Stimulated activated naive CD4-positive, alpha-beta T cell treated with Interleukin-2 at 50 U/mL for 16 hours (primary cell): ENCODE data around the gene GABRB2.

Experiments
- DNase-seq: peaks from one replicate; lab custom pipeline; 2025; lab: John Stamatoyannopoulos, UW

GABRB2 gene

DNA sequence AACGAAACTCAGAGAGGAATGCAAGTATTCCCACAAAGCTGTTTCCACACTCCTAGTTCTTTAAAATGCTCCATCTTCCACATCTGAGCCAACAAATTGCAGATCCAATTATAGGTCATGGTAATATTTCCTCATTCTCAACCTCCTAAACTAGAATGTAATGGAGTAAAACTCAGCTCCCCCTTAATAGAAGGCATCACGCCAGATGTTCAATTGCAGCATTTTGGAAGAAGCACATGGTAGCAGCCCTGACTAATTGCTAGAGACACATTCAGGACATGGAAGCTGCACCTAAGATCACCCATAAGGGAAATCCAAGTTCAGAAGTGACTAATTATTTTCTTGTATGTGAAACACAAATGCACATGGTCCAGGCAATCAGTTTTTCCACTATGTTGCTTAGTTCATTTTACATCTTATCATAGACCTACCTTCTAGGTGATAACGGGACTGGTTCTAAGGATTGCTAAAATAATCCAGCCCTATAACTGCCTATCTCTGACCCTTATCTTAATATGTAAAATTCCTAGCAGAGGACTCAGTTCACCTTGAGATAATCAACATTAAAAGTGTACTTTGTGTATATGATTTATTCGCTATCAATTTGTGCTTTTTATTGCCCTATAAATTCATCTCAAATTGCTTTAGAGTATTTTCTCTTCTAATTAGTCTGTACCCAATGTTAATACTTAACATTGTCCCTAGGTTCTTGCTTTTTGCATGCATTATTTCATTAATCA, 75.1 kb downstream of the GABRB2 start:
- no peak for DNase-seq

DNA sequence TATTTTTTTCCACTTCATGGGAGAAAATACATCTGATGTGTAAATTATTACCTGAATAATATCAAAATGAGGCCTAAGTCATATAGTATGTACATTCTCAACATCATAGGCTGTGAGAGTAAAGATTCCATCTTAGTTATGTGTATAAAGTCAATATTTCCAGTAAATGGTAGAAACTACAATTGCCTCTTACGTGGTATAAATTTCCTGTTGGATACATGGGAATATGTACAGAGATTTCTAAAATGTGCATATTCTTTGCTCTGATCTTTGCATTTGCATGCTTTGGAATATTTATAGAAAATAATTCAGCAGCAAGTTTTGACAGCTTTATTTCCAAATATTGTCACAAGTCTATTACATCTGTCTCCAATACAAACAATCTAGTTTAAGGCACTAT, 78.8 kb downstream of the GABRB2 start:
- DNase-seq, result no peak

- DNase-seq, result no peak
Measured at GRCh38 chr5:161460741-161461140, 85.8 kb downstream of the GABRB2 start.

GRCh38 chr5:161446655-161447054, 99.9 kb downstream of the GABRB2 start:
- no peak for DNase-seq

GRCh38 chr5:161442471-161442870, 104.1 kb downstream of the GABRB2 start:
- no peak for DNase-seq

DNA sequence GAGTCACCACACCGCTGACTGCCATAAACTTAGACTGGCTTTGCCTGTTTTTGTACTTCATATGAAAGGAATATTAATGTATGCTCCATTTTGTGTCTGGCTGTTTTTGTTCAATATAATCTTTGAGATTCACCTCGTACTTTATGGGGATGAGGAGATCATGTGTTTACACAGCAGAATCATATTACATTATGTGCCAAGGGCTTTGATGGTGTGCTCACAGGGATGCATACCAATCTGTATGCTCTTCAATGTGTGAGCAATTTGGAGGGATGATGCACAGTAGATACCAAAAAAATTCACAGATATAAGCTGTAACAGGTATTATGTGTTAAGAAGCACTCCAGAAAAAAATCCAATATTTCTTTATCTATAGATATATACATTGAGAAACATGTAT, 113.7 kb downstream of the GABRB2 start:
- no peak for DNase-seq

DNA sequence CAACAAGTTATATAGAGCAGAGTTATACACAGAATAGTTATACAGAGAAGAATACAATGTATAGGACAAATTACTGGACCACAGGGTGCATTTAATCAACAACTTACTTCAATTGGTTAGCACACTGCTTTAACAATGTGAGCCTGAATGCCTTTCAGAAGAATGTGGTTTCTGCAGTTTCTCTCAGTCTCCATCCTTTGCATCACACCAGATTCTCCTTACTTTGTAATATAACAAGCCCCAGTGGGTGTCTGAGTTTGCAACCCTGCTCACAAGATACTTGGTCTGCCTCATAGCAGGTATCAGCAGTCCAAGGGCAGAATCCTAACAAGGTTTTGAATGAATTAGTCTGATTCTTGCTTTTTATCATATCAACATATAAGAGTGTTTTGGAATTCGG, 114.6 kb downstream of the GABRB2 start:
- no peak for DNase-seq

GRCh38 chr5:161421067-161421466, 125.5 kb downstream of the GABRB2 start:
- no peak for DNase-seq

GRCh38 chr5:161420521-161420920, 126.0 kb downstream of the GABRB2 start:
- DNase-seq, result no peak

DNA sequence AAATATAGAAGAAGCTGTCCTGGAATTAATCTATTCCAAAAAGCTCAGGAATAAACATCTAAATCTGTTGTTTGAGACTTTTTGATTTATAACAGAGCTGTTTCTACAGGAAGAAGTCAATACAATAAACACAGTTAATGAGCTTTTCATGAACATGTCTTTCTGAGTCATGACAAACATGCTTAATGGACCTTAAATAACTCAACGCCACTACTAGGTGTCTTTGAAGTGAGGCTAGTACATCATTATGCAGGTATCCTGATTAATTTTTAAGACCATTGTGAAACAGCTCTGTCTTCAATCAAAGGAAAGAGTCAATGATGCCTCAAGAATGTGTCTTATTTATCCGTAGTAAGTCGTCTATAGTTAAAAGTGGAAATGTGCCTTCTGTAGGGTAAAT, 131.6 kb downstream of the GABRB2 start:
- DNase-seq, result no peak

DNA sequence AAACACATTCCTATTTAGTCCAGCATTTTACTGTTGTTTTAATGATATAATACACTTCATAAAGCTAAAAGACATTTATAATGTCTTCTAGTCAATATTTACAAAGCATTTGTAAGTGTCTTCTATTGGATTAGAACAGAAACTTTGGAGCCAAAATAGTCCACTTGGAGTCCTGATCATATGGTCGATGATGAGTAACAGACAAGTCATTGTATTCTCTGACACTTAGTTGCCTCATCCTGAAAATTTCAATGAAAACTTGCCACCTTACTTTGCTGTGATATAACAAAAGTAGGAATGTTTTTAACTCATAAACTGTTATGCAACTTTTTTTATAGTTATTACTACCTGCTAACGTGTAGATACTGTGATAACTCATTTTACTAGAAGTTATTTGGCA, 132.5 kb downstream of the GABRB2 start:
- no peak for DNase-seq

DNA sequence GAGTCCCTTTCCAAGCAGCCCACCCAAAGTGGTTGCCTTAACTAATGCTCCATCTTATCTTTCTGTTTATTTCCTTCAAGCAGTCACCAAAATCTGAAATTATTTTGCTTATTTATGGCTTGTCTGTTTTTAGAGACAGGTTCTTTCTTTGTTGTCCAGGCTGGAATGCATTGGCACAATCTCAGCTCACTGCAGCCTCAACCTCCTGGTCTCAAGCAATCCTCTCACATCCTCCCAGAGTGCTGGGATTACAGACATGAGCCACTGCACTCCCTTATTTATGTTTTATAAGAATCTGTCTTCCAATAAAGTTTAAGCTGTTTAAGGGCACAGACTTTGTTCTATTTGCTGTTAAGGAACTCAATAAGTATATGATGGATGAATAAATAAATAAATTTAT, 133.7 kb downstream of the GABRB2 start:
- DNase-seq, result no peak

DNA sequence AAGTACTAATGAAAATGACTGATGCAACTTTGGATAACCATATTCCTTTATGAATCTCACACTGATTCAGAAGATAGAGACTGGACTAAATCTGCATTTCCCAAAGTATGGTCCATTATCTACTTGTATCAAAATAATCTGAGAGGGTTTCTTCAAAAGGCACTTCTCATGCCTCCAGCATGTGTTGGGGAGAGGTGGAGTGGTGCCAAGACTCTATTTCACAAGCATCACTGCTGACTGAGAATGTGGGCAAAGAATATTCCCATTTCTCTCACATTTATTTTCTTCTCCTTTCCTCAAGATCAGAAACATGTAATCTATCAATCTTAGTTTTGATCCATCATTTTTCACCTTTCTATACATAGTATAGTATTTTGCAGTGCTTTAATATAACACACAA, 135.4 kb downstream of the GABRB2 start:
- no peak for DNase-seq

GRCh38 chr5:161410640-161411039, 135.9 kb downstream of the GABRB2 start:
- no peak for DNase-seq

GRCh38 chr5:161409471-161409870, 137.1 kb downstream of the GABRB2 start:
- DNase-seq, result no peak

- DNase-seq, result no peak
Measured at GRCh38 chr5:161406880-161407279, 139.6 kb downstream of the GABRB2 start.

- DNase-seq, result no peak
Measured at GRCh38 chr5:161403996-161404395, 142.5 kb downstream of the GABRB2 start.

- no peak for DNase-seq
Measured at GRCh38 chr5:161403121-161403520, 143.4 kb downstream of the GABRB2 start.

GRCh38 chr5:161400583-161400982, 145.9 kb downstream of the GABRB2 start:
- DNase-seq, result no peak

GRCh38 chr5:161399996-161400562, 146.4 kb downstream of the GABRB2 start:
- DNase-seq, result no peak

GRCh38 chr5:161397448-161397847, 149.1 kb downstream of the GABRB2 start:
- DNase-seq, result no peak

GRCh38 chr5:161396171-161396570, 150.4 kb downstream of the GABRB2 start:
- DNase-seq, result no peak

GRCh38 chr5:161391724-161392123, 154.8 kb downstream of the GABRB2 start:
- DNase-seq, result no peak

DNA sequence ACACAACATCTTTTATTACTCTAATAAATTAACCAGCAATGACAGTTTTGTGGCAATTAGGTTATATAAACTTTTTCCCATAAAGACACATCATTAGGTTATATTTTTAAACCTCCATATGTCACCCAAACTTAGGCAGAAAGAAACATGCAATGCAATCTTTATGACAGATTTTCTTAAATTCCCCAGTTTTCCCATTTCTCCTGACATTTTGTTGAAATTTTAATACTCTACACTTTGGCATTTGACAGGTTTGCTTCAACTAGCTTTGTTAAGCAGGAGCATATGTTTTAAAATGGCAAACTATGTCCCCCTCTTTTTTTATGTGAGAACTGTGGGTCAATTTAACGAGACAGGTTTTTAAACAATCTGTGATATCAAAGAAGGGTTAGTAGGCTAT, 155.5 kb downstream of the GABRB2 start:
- DNase-seq, result no peak
